Measurements from ENCODE around the gene KIAA0232.

The KIAA0232 gene

GRCh38 chr4:6892190-6892908 lies 109.8 kb downstream of the KIAA0232 start:
- Histone ChIP-seq H3K4me3 (ENCODE audit: low read depth in 1 of 5, low read length in 5 of 5) (peak overlapping the region in 4 of 5 donors; percentile 4 to 57 (median 54)), H3K27ac (ENCODE audit: low read depth, low read length) (no peak overlapping the region), H3K9ac (ENCODE audit: low read length in 5 of 5) (peak overlapping the region in 3 of 5 donors; percentile 2 to 52 (median 44)), H3K36me3 (ENCODE audit: control insufficient read depth in 5 of 5, insufficient read depth in 5 of 5, low read length in 5 of 5) (no peaks in the 10 kb centered on the region), H3K27me3 (ENCODE audit: control insufficient read depth in 5 of 5, insufficient read depth in 4 of 5, low read length in 5 of 5) (no peaks in the 10 kb centered on the region), H3K4me1 (ENCODE audit: control insufficient read depth in 5 of 5, insufficient read depth in 5 of 5, low read length in 5 of 5) (peaks cover 0 to 31% (median 28%) of the 10 kb centered on the region in 5 donors), H3K9me3 (ENCODE audit: control insufficient read depth in 5 of 5, low read length in 5 of 5) (peaks cover 0 to 13% (median 0%) of the 10 kb centered on the region in 5 donors)

- H3K9me3 ChIP-seq (ENCODE audit: control insufficient read depth in 5 of 5, low read length in 5 of 5), result peaks cover 0 to 13% (median 0%) of the 10 kb centered on the region in 5 donors
- H3K4me3 ChIP-seq (ENCODE audit: low read depth in 1 of 5, low read length in 5 of 5), result peak overlapping the region in 2 of 5 donors; percentile 56 to 57
- no peaks in the 10 kb centered on the region for H3K27me3 ChIP-seq (ENCODE audit: control insufficient read depth in 5 of 5, insufficient read depth in 4 of 5, low read length in 5 of 5)
- no peak overlapping the region for H3K9ac ChIP-seq (ENCODE audit: low read length in 5 of 5)
- peaks cover 0 to 26% (median 26%) of the 10 kb centered on the region in 5 donors for H3K4me1 ChIP-seq (ENCODE audit: control insufficient read depth in 5 of 5, insufficient read depth in 5 of 5, low read length in 5 of 5)
- H3K36me3 ChIP-seq (ENCODE audit: control insufficient read depth in 5 of 5, insufficient read depth in 5 of 5, low read length in 5 of 5), result no peaks in the 10 kb centered on the region
- H3K27ac ChIP-seq (ENCODE audit: low read depth, low read length), result no peak overlapping the region
Observed at GRCh38 chr4:6892909-6893202, 110.3 kb downstream of the KIAA0232 start.

- Histone ChIP-seq H3K4me1 (ENCODE audit: control insufficient read depth in 5 of 5, insufficient read depth in 5 of 5, low read length in 5 of 5) (peaks cover 0 to 19% (median 19%) of the 10 kb centered on the region in 5 donors), H3K27me3 (ENCODE audit: control insufficient read depth in 5 of 5, insufficient read depth in 4 of 5, low read length in 5 of 5) (no peaks in the 10 kb centered on the region), H3K36me3 (ENCODE audit: control insufficient read depth in 5 of 5, insufficient read depth in 5 of 5, low read length in 5 of 5) (no peaks in the 10 kb centered on the region), H3K27ac (ENCODE audit: low read depth, low read length) (no peak overlapping the region), H3K9ac (ENCODE audit: low read length in 5 of 5) (no peak overlapping the region), H3K4me3 (ENCODE audit: low read depth in 1 of 5, low read length in 5 of 5) (no peak overlapping the region), H3K9me3 (ENCODE audit: control insufficient read depth in 5 of 5, low read length in 5 of 5) (peaks cover 0 to 13% (median 0%) of the 10 kb centered on the region in 5 donors)
Observed at GRCh38 chr4:6893449-6894085, 111.0 kb downstream of the KIAA0232 start.

- no peak overlapping the region for H3K4me3 ChIP-seq (ENCODE audit: low read depth in 1 of 5, low read length in 5 of 5)
- no peak overlapping the region for H3K9ac ChIP-seq (ENCODE audit: low read length in 5 of 5)
- no peaks in the 10 kb centered on the region for H3K36me3 ChIP-seq (ENCODE audit: control insufficient read depth in 5 of 5, insufficient read depth in 5 of 5, low read length in 5 of 5)
- no peak overlapping the region for H3K27ac ChIP-seq (ENCODE audit: low read depth, low read length)
- peaks cover 0 to 13% (median 0%) of the 10 kb centered on the region in 5 donors for H3K9me3 ChIP-seq (ENCODE audit: control insufficient read depth in 5 of 5, low read length in 5 of 5)
- peaks cover 0 to 19% (median 16%) of the 10 kb centered on the region in 5 donors for H3K4me1 ChIP-seq (ENCODE audit: control insufficient read depth in 5 of 5, insufficient read depth in 5 of 5, low read length in 5 of 5)
- no peaks in the 10 kb centered on the region for H3K27me3 ChIP-seq (ENCODE audit: control insufficient read depth in 5 of 5, insufficient read depth in 4 of 5, low read length in 5 of 5)
Observed at GRCh38 chr4:6894086-6894478, 111.6 kb downstream of the KIAA0232 start.

GRCh38 chr4:6894528-6895498 lies 112.3 kb downstream of the KIAA0232 start:
- H3K9ac ChIP-seq (ENCODE audit: low read length in 5 of 5), result no peak overlapping the region
- H3K27me3 ChIP-seq (ENCODE audit: control insufficient read depth in 5 of 5, insufficient read depth in 4 of 5, low read length in 5 of 5), result no peaks in the 10 kb centered on the region
- no peak overlapping the region for H3K4me3 ChIP-seq (ENCODE audit: low read depth in 1 of 5, low read length in 5 of 5)
- peaks cover 0 to 19% (median 16%) of the 10 kb centered on the region in 5 donors for H3K4me1 ChIP-seq (ENCODE audit: control insufficient read depth in 5 of 5, insufficient read depth in 5 of 5, low read length in 5 of 5)
- no peaks in the 10 kb centered on the region for H3K36me3 ChIP-seq (ENCODE audit: control insufficient read depth in 5 of 5, insufficient read depth in 5 of 5, low read length in 5 of 5)
- H3K27ac ChIP-seq (ENCODE audit: low read depth, low read length), result no peak overlapping the region
- H3K9me3 ChIP-seq (ENCODE audit: control insufficient read depth in 5 of 5, low read length in 5 of 5), result peaks cover 0 to 13% (median 0%) of the 10 kb centered on the region in 5 donors

- Histone ChIP-seq H3K27me3 (ENCODE audit: control insufficient read depth in 5 of 5, insufficient read depth in 4 of 5, low read length in 5 of 5) (no peaks in the 10 kb centered on the region), H3K4me3 (ENCODE audit: low read depth in 1 of 5, low read length in 5 of 5) (no peak overlapping the region)
Observed at GRCh38 chr4:6896035-6896434, 113.5 kb downstream of the KIAA0232 start.

GRCh38 chr4:6898763-6899162 lies 116.2 kb downstream of the KIAA0232 start:
- Histone ChIP-seq H3K9ac (ENCODE audit: low read length in 5 of 5) (no peak overlapping the region), H3K27me3 (ENCODE audit: control insufficient read depth in 5 of 5, insufficient read depth in 4 of 5, low read length in 5 of 5) (peaks cover 0 to 5% (median 0%) of the 10 kb centered on the region in 5 donors), H3K4me3 (ENCODE audit: low read depth in 1 of 5, low read length in 5 of 5) (no peak overlapping the region), H3K36me3 (ENCODE audit: control insufficient read depth in 5 of 5, insufficient read depth in 5 of 5, low read length in 5 of 5) (no peaks in the 10 kb centered on the region), H3K9me3 (ENCODE audit: control insufficient read depth in 5 of 5, low read length in 5 of 5) (peaks cover 0 to 4% (median 0%) of the 10 kb centered on the region in 5 donors), H3K27ac (ENCODE audit: low read depth, low read length) (no peak overlapping the region), H3K4me1 (ENCODE audit: control insufficient read depth in 5 of 5, insufficient read depth in 5 of 5, low read length in 5 of 5) (peaks cover 0 to 1% (median 0%) of the 10 kb centered on the region in 5 donors)

More at GRCh38 chr4:6896035-6896434, 113.5 kb downstream of the KIAA0232 start:
- H3K9ac ChIP-seq (ENCODE audit: low read length in 5 of 5), result no peak overlapping the region
- no peak overlapping the region for H3K27ac ChIP-seq (ENCODE audit: low read depth, low read length)
- H3K36me3 ChIP-seq (ENCODE audit: control insufficient read depth in 5 of 5, insufficient read depth in 5 of 5, low read length in 5 of 5), result no peaks in the 10 kb centered on the region
- H3K9me3 ChIP-seq (ENCODE audit: control insufficient read depth in 5 of 5, low read length in 5 of 5), result peaks cover 0 to 4% (median 0%) of the 10 kb centered on the region in 5 donors
- peaks cover 0 to 19% (median 16%) of the 10 kb centered on the region in 5 donors for H3K4me1 ChIP-seq (ENCODE audit: control insufficient read depth in 5 of 5, insufficient read depth in 5 of 5, low read length in 5 of 5)

- Histone ChIP-seq H3K9me3 (ENCODE audit: control insufficient read depth in 5 of 5, low read length in 5 of 5) (peaks cover 0 to 4% (median 0%) of the 10 kb centered on the region in 5 donors), H3K4me1 (ENCODE audit: control insufficient read depth in 5 of 5, insufficient read depth in 5 of 5, low read length in 5 of 5) (no peaks in the 10 kb centered on the region), H3K9ac (ENCODE audit: low read length in 5 of 5) (no peak overlapping the region), H3K36me3 (ENCODE audit: control insufficient read depth in 5 of 5, insufficient read depth in 5 of 5, low read length in 5 of 5) (no peaks in the 10 kb centered on the region), H3K27ac (ENCODE audit: low read depth, low read length) (no peak overlapping the region), H3K27me3 (ENCODE audit: control insufficient read depth in 5 of 5, insufficient read depth in 4 of 5, low read length in 5 of 5) (peaks cover 0 to 5% (median 0%) of the 10 kb centered on the region in 5 donors), H3K4me3 (ENCODE audit: low read depth in 1 of 5, low read length in 5 of 5) (no peak overlapping the region)
Observed at GRCh38 chr4:6900181-6900812, 117.8 kb downstream of the KIAA0232 start.

- Histone ChIP-seq H3K4me3 (ENCODE audit: low read depth in 1 of 5, low read length in 5 of 5) (no peak overlapping the region), H3K9me3 (ENCODE audit: control insufficient read depth in 5 of 5, low read length in 5 of 5) (peaks cover 0 to 4% (median 0%) of the 10 kb centered on the region in 5 donors), H3K27ac (ENCODE audit: low read depth, low read length) (no peak overlapping the region), H3K27me3 (ENCODE audit: control insufficient read depth in 5 of 5, insufficient read depth in 4 of 5, low read length in 5 of 5) (peaks cover 0 to 5% (median 0%) of the 10 kb centered on the region in 5 donors), H3K4me1 (ENCODE audit: control insufficient read depth in 5 of 5, insufficient read depth in 5 of 5, low read length in 5 of 5) (peaks cover 0 to 3% (median 0%) of the 10 kb centered on the region in 5 donors), H3K36me3 (ENCODE audit: control insufficient read depth in 5 of 5, insufficient read depth in 5 of 5, low read length in 5 of 5) (no peaks in the 10 kb centered on the region), H3K9ac (ENCODE audit: low read length in 5 of 5) (no peak overlapping the region)
Observed at GRCh38 chr4:6900956-6901355, 118.4 kb downstream of the KIAA0232 start.

Measured in subcutaneous abdominal adipose tissue (tissue), 5 donors.